Naive thymus-derived CD4-positive, alpha-beta T cell (primary cell): Measurements from ENCODE around the gene NOSTRIN. TPM values are rescaled to one million over a fixed set of nuclear protein-coding genes. Genes with fewer than 3 reads are reported as not detected.

Experiments used
- ATAC-seq: fragments of 150-1000 bp; cut with Tn5 transposase; 2 replicates; pipeline ENCODE4 v1.10.0; 2021; ENCODE audit warnings: mild to moderate bottlenecking, moderate library complexity
- CTCF ChIA-PET: fragments of 350-600 bp; sonication (Branson Sonifier 250); formaldehyde crosslinking; loops from one replicate; lab custom pipeline; 2021; ENCODE audit warnings: antibody characterized with exemption; lab: Charles Lee
- POLR2A ChIA-PET: fragments of 350-600 bp; sonication (Branson Sonifier 250); formaldehyde crosslinking; loops from one replicate; lab custom pipeline; 2021; ENCODE audit warnings: antibody characterized with exemption, inconsistent platforms; lab: Charles Lee
- DNase-seq, 9 donors: peaks; one replicate each; pipeline versions ENCODE4 v3.0.0 to v3.0.0-alpha.2; 2020 to 2022; ENCODE audit warnings: mixed read lengths in 1 of 9
- H3K27ac ChIP-seq: one replicate; pipeline ENCODE4 v1.7.0; 2013; ENCODE audit warnings: mild to moderate bottlenecking, low read depth, low read length, moderate library complexity
- H3K27me3 ChIP-seq, 2 donors: one replicate each; pipeline ENCODE4 v1.7.0; 2013; ENCODE audit warnings: low read length in 2 of 2, mild to moderate bottlenecking in 2 of 2, moderate library complexity in 2 of 2; ENCODE audit not compliant: control insufficient read depth in 2 of 2, insufficient read depth in 2 of 2
- H3K36me3 ChIP-seq, 3 experiments: 1 replicate in 2 of 3; 2 replicates in 1 of 3; pipeline ENCODE4 v1.7.0; 2013; ENCODE audit warnings: low read length in 3 of 3, mild to moderate bottlenecking in 3 of 3, moderate library complexity in 1 of 3; ENCODE audit not compliant: insufficient read depth in 3 of 3, control insufficient read depth in 2 of 3
- H3K4me1 ChIP-seq, 2 donors: one replicate each; pipeline ENCODE4 v1.7.0; 2013; ENCODE audit warnings: low read length in 2 of 2, mild to moderate bottlenecking in 2 of 2, moderate library complexity in 1 of 2; ENCODE audit not compliant: control insufficient read depth in 2 of 2, insufficient read depth in 2 of 2
- H3K4me3 ChIP-seq: 2 replicates; pipeline ENCODE4 v1.7.0; 2013; ENCODE audit warnings: mild to moderate bottlenecking, low read length
- H3K9me3 ChIP-seq, 3 experiments: 1 replicate in 2 of 3; 2 replicates in 1 of 3; pipeline ENCODE4 v1.7.0; 2013; ENCODE audit warnings: low read length in 3 of 3; ENCODE audit not compliant: control insufficient read depth in 2 of 3
- H3K27ac Mint-ChIP-seq, 9 donors: one replicate each; pipeline ENCODE4 v1.8.0; 2020 to 2022; ENCODE audit warnings: mixed read lengths in 9 of 9, mild to moderate bottlenecking in 8 of 9, moderate library complexity in 5 of 9, inconsistent platforms in 2 of 9
- H3K27me3 Mint-ChIP-seq, 5 donors: one replicate each; pipeline ENCODE4 v1.8.0; 2021 to 2022; ENCODE audit warnings: mixed read lengths in 5 of 5, mild to moderate bottlenecking in 1 of 5
- H3K36me3 Mint-ChIP-seq, 5 donors: one replicate each; pipeline ENCODE4 v1.8.0; 2020 to 2022; ENCODE audit warnings: mixed read lengths in 5 of 5, mild to moderate bottlenecking in 3 of 5, inconsistent platforms in 1 of 5
- H3K4me1 Mint-ChIP-seq, 7 donors: one replicate each; pipeline ENCODE4 v1.8.0; 2020 to 2022; ENCODE audit warnings: mixed read lengths in 7 of 7, mild to moderate bottlenecking in 3 of 7, inconsistent platforms in 1 of 7
- H3K4me3 Mint-ChIP-seq, 10 donors: one replicate each; pipeline ENCODE4 v1.8.0; 2020 to 2022; ENCODE audit warnings: mild to moderate bottlenecking in 10 of 10, mixed read lengths in 10 of 10, moderate library complexity in 6 of 10, inconsistent platforms in 2 of 10
- H3K9me3 Mint-ChIP-seq, 11 donors: one replicate each; pipeline ENCODE4 v1.8.0; 2020 to 2022; ENCODE audit warnings: mixed read lengths in 11 of 11, mild to moderate bottlenecking in 4 of 11, inconsistent platforms in 1 of 11, moderate library complexity in 1 of 11
- intact Hi-C, 2 donors: fragments of 100-400 bp; cut with micrococcal nuclease; formaldehyde crosslinking; loops; one replicate each; pipeline ENCODE4 v1.15.1; 2023
- polyA plus RNA-seq, 2 donors: library from polyadenylated mRNA; unstranded; fragments of 300-500 nt; fragmentation: Illumina TruSeq; gene quantifications; one replicate each; pipeline ENCODE4 v1.2.3, GENCODE V29; 2021
- total RNA-seq, 6 experiments: library from RNA in 5 of 6; stranded (reverse) in 5 of 6; gene quantifications; 1 replicate in 5 of 6; 2 replicates in 1 of 6; pipeline ENCODE4 v1.2.3 and lab custom pipeline; 2021 to 2026

NOSTRIN gene
- under 1 TPM in 2 of 5 experiments, not detected in 3; 0.32 to 0.73 TPM for total RNA-seq
- polyA plus RNA-seq = not detected
- total RNA-seq (lab: John Stamatoyannopoulos, UW) = not detected

- intact Hi-C loops = no loop called here
- ATAC-seq (no peak), DNase-seq (no peak)
- Mint-ChIP-seq H3K27me3 (peaks cover 0 to 15% (median 0%) of the 10 kb centered on the region in 5 donors), H3K9me3 (peaks cover 0 to 2% (median 0%) of the 10 kb centered on the region in 11 donors), H3K4me1 (peaks cover 0 to 20% (median 0%) of the 10 kb centered on the region in 7 donors), H3K27ac (no peak within 1 kb of the TSS), H3K4me3 (peak within 1 kb of the TSS in 1 of 10 donors; percentile 13), H3K36me3 (no peaks in the 10 kb centered on the region)
- H3K36me3 ChIP-seq = no peaks in the 10 kb centered on the region
- no peaks in the 10 kb centered on the region for H3K9me3 ChIP-seq
- CTCF ChIA-PET = interaction anchor here (0.6 kb wide), 1 partner anchor 85 kb away, joined by 3 read pairs; no protein-coding TSS in a partner anchor
- no peak within 1 kb of the TSS for H3K27ac ChIP-seq
- H3K27me3 ChIP-seq = no peaks in the 10 kb centered on the region
- no peak within 1 kb of the TSS for H3K4me3 ChIP-seq
- H3K4me1 ChIP-seq = no peaks in the 10 kb centered on the region
- POLR2A ChIA-PET = no interaction called here
Observed at GRCh38 chr2:168801961-168802858, at the start of gene NOSTRIN. NOSTRIN (plus strand) TSS chr2:168802637; CDS start chr2:168802647, 10 bp downstream.

DNA sequence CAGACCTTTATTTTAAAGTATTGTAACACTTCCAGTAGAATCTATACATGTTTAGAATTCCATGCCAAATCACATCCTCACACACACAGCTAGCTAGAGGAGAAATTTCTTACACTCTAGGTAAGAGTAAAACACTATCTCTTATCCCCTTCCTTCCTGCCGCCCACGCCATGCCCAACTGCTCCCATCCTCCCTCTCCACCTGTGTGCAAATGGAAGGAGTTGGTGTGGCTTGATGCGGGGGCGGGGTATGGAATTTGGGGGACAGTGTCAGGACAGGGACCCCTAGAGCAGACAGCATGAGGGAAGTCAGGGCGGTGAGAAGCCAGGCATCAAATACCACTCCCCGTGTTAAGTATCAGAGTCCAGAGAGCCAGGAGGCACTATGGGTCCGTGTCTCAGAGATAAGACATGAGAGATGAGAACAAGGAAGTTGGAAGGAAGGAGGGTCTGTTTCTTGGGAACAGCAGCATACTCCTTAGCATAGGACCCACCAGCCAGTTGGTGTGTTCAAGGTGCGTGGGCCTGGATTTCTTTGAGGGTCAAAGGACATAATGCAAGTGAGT, 48.6 kb upstream of the NOSTRIN start:
- H3K27ac Mint-ChIP-seq = peak overlapping the region in 7 of 9 donors; percentile 6 to 83 (median 67)
- ChIA-PET CTCF (interaction anchor here (0.5 to 1.5 kb wide), 3 partner anchors 12 to 407 kb away, joined by 3 read pairs; no protein-coding TSS in a partner anchor), POLR2A (no interaction called here)

GRCh38 chr2:168757223-168757622, 45.2 kb upstream of the NOSTRIN start:
- H3K27ac ChIP-seq = no peak overlapping the region
- H3K36me3 ChIP-seq = no peaks in the 10 kb centered on the region
- H3K27me3 Mint-ChIP-seq = no peaks in the 10 kb centered on the region
- peaks cover 0 to 35% (median 6%) of the 10 kb centered on the region in 5 donors for H3K36me3 Mint-ChIP-seq
- intact Hi-C loops = loop anchor here in 1 of 2 donors (10.0 kb wide), 1 partner anchor 302 kb away; the partner anchor contains the start of gene CERS6
- no peaks in the 10 kb centered on the region for H3K9me3 Mint-ChIP-seq
- DNase-seq = no peak
- no peaks in the 10 kb centered on the region for H3K9me3 ChIP-seq
- H3K4me3 Mint-ChIP-seq = peak overlapping the region in 8 of 10 donors; percentile 3 to 55 (median 36)
- ChIA-PET CTCF (interaction anchor here (2.8 kb wide), 1 partner anchor 410 kb away, joined by 27 read pairs; no protein-coding TSS in a partner anchor), POLR2A (interaction anchor here (0.6 kb wide), 1 partner anchor 95 kb away, joined by 3 read pairs; no protein-coding TSS in a partner anchor)
- H3K27ac Mint-ChIP-seq = peak overlapping the region in 8 of 9 donors; percentile 3 to 75 (median 24)
- H3K4me1 ChIP-seq = peaks cover 31 to 59% of the 10 kb centered on the region in 2 donors
- ATAC-seq = peak; percentile 31
- no peaks in the 10 kb centered on the region for H3K27me3 ChIP-seq
- H3K4me1 Mint-ChIP-seq = peaks cover 28 to 70% (median 67%) of the 10 kb centered on the region in 7 donors
- H3K4me3 ChIP-seq = no peak overlapping the region

More for the DNA sequence above, 48.6 kb upstream of the NOSTRIN start:
- H3K27me3 ChIP-seq = no peaks in the 10 kb centered on the region
- no peak overlapping the region for H3K27ac ChIP-seq
- intact Hi-C loops = loop anchor here (5.0 to 10.0 kb wide), 2 partner anchors 299 to 507 kb away; partner anchors contain the start of genes CERS6 (in 1 of the 2) and STK39 (in 1 of the 2)
- no peak overlapping the region for H3K4me3 ChIP-seq
- peaks cover 0 to 2% (median 0%) of the 10 kb centered on the region in 11 donors for H3K9me3 Mint-ChIP-seq
- no peaks in the 10 kb centered on the region for H3K27me3 Mint-ChIP-seq
- H3K4me1 ChIP-seq = peaks cover 50 to 91% of the 10 kb centered on the region in 2 donors
- H3K9me3 ChIP-seq = no peaks in the 10 kb centered on the region
- no peak for ATAC-seq
- no peaks in the 10 kb centered on the region for H3K36me3 ChIP-seq
- H3K4me1 Mint-ChIP-seq = peaks cover 51 to 100% (median 98%) of the 10 kb centered on the region in 7 donors
- peak overlapping the region in 4 of 10 donors; percentile 4 to 65 (median 30) for H3K4me3 Mint-ChIP-seq
- peaks cover 0 to 28% (median 6%) of the 10 kb centered on the region in 5 donors for H3K36me3 Mint-ChIP-seq
- no peak for DNase-seq

- H3K27ac Mint-ChIP-seq = peak overlapping the region in 1 of 9 donors; percentile 14
- POLR2A ChIA-PET = interaction anchor here (0.8 kb wide), 1 partner anchor 412 kb away, joined by 3 read pairs; no protein-coding TSS in a partner anchor
- no peaks in the 10 kb centered on the region for H3K9me3 Mint-ChIP-seq
- Histone ChIP-seq H3K36me3 (no peaks in the 10 kb centered on the region), H3K4me3 (no peak overlapping the region), H3K27me3 (no peaks in the 10 kb centered on the region), H3K27ac (no peak overlapping the region), H3K9me3 (no peaks in the 10 kb centered on the region), H3K4me1 (peaks cover 21 to 42% of the 10 kb centered on the region in 2 donors)
- ATAC-seq = peak; percentile 87
- intact Hi-C loops = loop anchor here (1.0 to 10.0 kb wide), 9 partner anchors 46 to 623 kb away; partner anchors contain the start of gene CERS6 (in 2 of the 2)
- CTCF ChIA-PET = interaction anchor here (0.7 to 2.8 kb wide), 9 partner anchors 11 to 415 kb away, joined by 3 to 27 read pairs (median 3); no protein-coding TSS in a partner anchor
- no peaks in the 10 kb centered on the region for H3K27me3 Mint-ChIP-seq
- DNase-seq = peak in 7 of 9 donors; percentile 12 to 53 (median 45)
- H3K4me3 Mint-ChIP-seq = no peak overlapping the region
- peaks cover 21 to 52% (median 48%) of the 10 kb centered on the region in 7 donors for H3K4me1 Mint-ChIP-seq
- peaks cover 0 to 30% (median 6%) of the 10 kb centered on the region in 5 donors for H3K36me3 Mint-ChIP-seq
Observed at GRCh38 chr2:168758970-168759820, 43.2 kb upstream of the NOSTRIN start.

DNA sequence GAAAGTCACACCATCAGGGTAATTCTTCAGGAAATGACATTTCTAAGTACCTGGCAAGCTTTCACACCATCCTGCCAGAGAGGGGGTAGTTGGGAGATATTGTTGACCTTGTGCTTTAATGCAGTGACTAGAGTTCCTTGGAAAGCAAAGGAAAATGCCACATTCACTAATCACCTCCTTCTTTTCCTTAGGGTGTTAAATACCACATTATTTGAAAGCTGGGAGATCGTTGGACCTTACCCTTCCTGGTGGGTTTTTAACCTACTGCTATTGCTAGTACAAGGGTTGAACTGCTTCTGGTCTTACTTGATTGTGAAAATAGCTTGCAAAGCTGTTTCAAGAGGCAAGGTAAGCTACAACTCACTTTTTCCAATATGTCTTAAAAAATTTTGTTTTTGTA, 37.0 kb upstream of the NOSTRIN start:
- no peaks in the 10 kb centered on the region for H3K27me3 Mint-ChIP-seq
- H3K4me3 Mint-ChIP-seq = no peak overlapping the region
- intact Hi-C loops = no loop called here
- no peak overlapping the region for H3K27ac Mint-ChIP-seq
- no peaks in the 10 kb centered on the region for H3K4me1 ChIP-seq
- POLR2A ChIA-PET = no interaction called here
- H3K27ac ChIP-seq = no peak overlapping the region
- no peak overlapping the region for H3K4me3 ChIP-seq
- peaks cover 0 to 7% (median 0%) of the 10 kb centered on the region in 7 donors for H3K4me1 Mint-ChIP-seq
- no peak for DNase-seq
- CTCF ChIA-PET = interaction anchor here (1.0 kb wide), 1 partner anchor 11 kb away, joined by 3 read pairs; no protein-coding TSS in a partner anchor
- H3K36me3 ChIP-seq = peaks cover 0 to 26% (median 0%) of the 10 kb centered on the region in 3 experiments
- no peaks in the 10 kb centered on the region for H3K9me3 ChIP-seq
- H3K36me3 Mint-ChIP-seq = peaks cover 10 to 57% (median 38%) of the 10 kb centered on the region in 5 donors
- no peaks in the 10 kb centered on the region for H3K9me3 Mint-ChIP-seq
- no peak for ATAC-seq
- H3K27me3 ChIP-seq = no peaks in the 10 kb centered on the region
